ENCODE data around the gene MSMB.
A peak's percentile ranks its signal among the peaks of the same experiment; 100 is the strongest.
"Not testable (repeated sequence)": the region's sequence is repeated elsewhere in the genome, so short reads cannot be mapped to it uniquely, and the experiment has no call there.

MSMB gene

GRCh38 chr10:46004963-46005362 is 41.1 kb downstream of the MSMB start:
- DNase-seq: no peak

GRCh38 chr10:46002916-46003693 is 43.0 kb downstream of the MSMB start:
- no peak for DNase-seq

GRCh38 chr10:46002189-46002687 is 43.8 kb downstream of the MSMB start:
- DNase-seq: not testable (repeated sequence)

- no peak for DNase-seq
These were observed 44.8 kb downstream of the MSMB start for GRCh38 chr10:46001187-46001756.

- DNase-seq: no peak
These were observed 45.5 kb downstream of the MSMB start for GRCh38 chr10:46000538-46000937.

- DNase-seq: not testable (repeated sequence)
These were observed 46.1 kb downstream of the MSMB start for GRCh38 chr10:45999955-46000354.

- DNase-seq: no peak
These were observed 47.9 kb downstream of the MSMB start for GRCh38 chr10:45997994-45998763.

- no peak for DNase-seq
These were observed 48.5 kb downstream of the MSMB start for GRCh38 chr10:45997557-45997956.

GRCh38 chr10:45985590-45985989 is 60.5 kb downstream of the MSMB start:
- DNase-seq: not testable (repeated sequence)

- DNase-seq: not testable (repeated sequence)
These were observed 61.6 kb downstream of the MSMB start for GRCh38 chr10:45984473-45984872.

GRCh38 chr10:45983538-45984186 is 62.4 kb downstream of the MSMB start:
- peak; percentile 35 for DNase-seq
